ENCODE data around the gene STARD10. TPM values are rescaled to one million over a fixed set of nuclear protein-coding genes. Genes with fewer than 3 reads are reported as not detected.

STARD10 gene
- total and polyA plus RNA-seq, 2 experiments from 2014 or later: 16.6 to 20.5 TPM

DNA sequence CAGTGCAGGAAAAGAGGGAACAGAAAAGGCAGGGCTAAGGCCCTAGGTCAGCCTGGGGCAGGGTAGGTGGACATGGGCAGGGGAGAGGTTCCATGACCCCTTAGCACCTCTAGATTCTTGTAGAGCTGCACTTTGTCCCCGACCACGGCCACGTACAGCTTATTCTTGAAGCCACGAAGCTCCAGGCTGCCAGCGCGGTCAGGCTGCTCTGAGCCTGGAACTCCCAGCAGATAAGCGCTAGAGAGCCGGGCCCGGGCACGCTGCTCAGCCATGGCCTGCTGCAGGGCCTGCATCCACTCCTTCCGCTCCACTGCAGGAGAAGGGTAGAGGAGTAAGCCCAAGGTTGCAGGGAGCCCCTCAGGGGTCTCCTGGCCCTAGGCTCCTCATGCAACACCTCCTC is 83.6 kb downstream of the STARD10 start:
- H3K9me3 Mint-ChIP-seq: no peaks in the 10 kb centered on the region; the same call in 2 of the 3 replicates
- Histone ChIP-seq H3K9me2 (ENCODE audit: insufficient read depth) (no peaks in the 10 kb centered on the region), H3K4me1 (ENCODE audit: insufficient read depth) (peaks cover 16% of the 10 kb centered on the region), H3K27ac (ENCODE audit: low read depth) (no peak overlapping the region), H3K4me3 (no peak overlapping the region), H3F3A (replicated peaks; ENCODE audit: low read depth) (no peaks in the 10 kb centered on the region), H3K79me2 (replicated peaks; ENCODE audit: insufficient read depth) (no peaks in the 10 kb centered on the region; the same call in 1 of the 2 replicates), H3K27me3 (ENCODE audit: insufficient read depth) (no peaks in the 10 kb centered on the region), H3K4me2 (no peak overlapping the region), H4K20me1 (replicated peaks; ENCODE audit: insufficient read depth) (peaks cover 15% of the 10 kb centered on the region), H3K36me3 (ENCODE audit: insufficient read depth) (no peaks in the 10 kb centered on the region; the same call in 1 of the 2 replicates), H2AFZ (no peak overlapping the region)
- TF ChIP-seq, protein P1, sequence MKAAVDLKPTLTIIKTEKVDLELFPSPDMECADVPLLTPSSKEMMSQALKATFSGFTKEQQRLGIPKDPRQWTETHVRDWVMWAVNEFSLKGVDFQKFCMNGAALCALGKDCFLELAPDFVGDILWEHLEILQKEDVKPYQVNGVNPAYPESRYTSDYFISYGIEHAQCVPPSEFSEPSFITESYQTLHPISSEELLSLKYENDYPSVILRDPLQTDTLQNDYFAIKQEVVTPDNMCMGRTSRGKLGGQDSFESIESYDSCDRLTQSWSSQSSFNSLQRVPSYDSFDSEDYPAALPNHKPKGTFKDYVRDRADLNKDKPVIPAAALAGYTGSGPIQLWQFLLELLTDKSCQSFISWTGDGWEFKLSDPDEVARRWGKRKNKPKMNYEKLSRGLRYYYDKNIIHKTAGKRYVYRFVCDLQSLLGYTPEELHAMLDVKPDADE (IDR thresholded peaks at IDR 0.05): no peak
- TF ChIP-seq NANOG (IDR thresholded peaks at IDR 0.05; ENCODE audit: borderline replicate concordance) (no peak), EZH2 (IDR thresholded peaks at IDR 0.05; ENCODE audit: low read depth, unreplicated experiment) (no peak), ZNF331 (CRISPR knock-in tag; IDR thresholded peaks at IDR 0.05; ENCODE audit: low read depth) (no peak), JUNB (IDR thresholded peaks at IDR 0.05; ENCODE audit: unreplicated experiment) (no peak), POLR2AphosphoS5 (IDR thresholded peaks at IDR 0.05; ENCODE audit: low read depth) (no peak), ZNF462 (CRISPR knock-in tag; IDR thresholded peaks at IDR 0.05) (no peak), STAT1 (IDR thresholded peaks at IDR 0.05; ENCODE audit: unreplicated experiment) (no peak)
- peaks cover 45% of the 10 kb centered on the region for H3K4me1 Mint-ChIP-seq
- H3K27me3 Mint-ChIP-seq (ENCODE audit: insufficient read depth, low read depth, poor library complexity): peaks cover 14% of the 10 kb centered on the region
- peaks cover 33% of the 10 kb centered on the region for H3K36me3 Mint-ChIP-seq (ENCODE audit: low read depth)
- H3K4me3 Mint-ChIP-seq: no peak overlapping the region
- DNase-seq (ENCODE audit: low spot score) (no peak), ATAC-seq (no peak)
- no peak overlapping the region; the same call in 1 of the 2 replicates for H3K27ac Mint-ChIP-seq

All from GM23338 (cell line).